H1 (cell line): ENCODE measurements around the gene CAPN10. TPM values are rescaled to one million over a fixed set of nuclear protein-coding genes. Genes with fewer than 3 reads are reported as not detected.

Experiments
- CTCF ChIA-PET: fragments of 300-600 bp; sonication (Branson Sonifier 250); formaldehyde crosslinking; loops from one replicate; lab custom pipeline; 2021; ENCODE audit not compliant: partially characterized antibody; lab: Charles Lee
- POLR2A ChIA-PET: fragments of 300-600 bp; sonication (Branson Sonifier 250); formaldehyde crosslinking; loops from one replicate; lab custom pipeline; 2021; ENCODE audit warnings: inconsistent platforms; ENCODE audit not compliant: partially characterized antibody; lab: Charles Lee
- DNase-seq, 2 experiments: peaks; one replicate each; pipeline versions ENCODE4 v3.0.0 to v3.0.0-alpha.2; 2010 to 2022; ENCODE audit warnings: low spot score in 2 of 2, low read depth in 1 of 2, mixed read lengths in 1 of 2
- FAIRE-seq: peaks from 2 replicates; lab custom pipeline; 2011; peaks lifted over from hg19 to GRCh38; lab: Jason Lieb, UNC
- H2AFZ ChIP-seq: 2 replicates; pipeline ENCODE4 v1.8.1; 2012; ENCODE audit warnings: low read length, inconsistent platforms
- H2AK5ac ChIP-seq: 2 replicates; pipeline ENCODE4 v1.6.1; 2013; ENCODE audit warnings: low read depth, low read length
- H2BK120ac ChIP-seq: replicated peaks from 2 replicates; pipeline ENCODE3; 2013; ENCODE audit warnings: low read depth, low read length, inconsistent platforms
- H2BK12ac ChIP-seq: 2 replicates; pipeline ENCODE4 v1.6.1; 2013; ENCODE audit warnings: low read depth, low read length
- H2BK15ac ChIP-seq: 2 replicates; pipeline ENCODE4 v1.6.1; 2013; ENCODE audit warnings: low read length
- H2BK20ac ChIP-seq: 2 replicates; pipeline ENCODE4 v1.6.1; 2013; ENCODE audit warnings: low read length
- H2BK5ac ChIP-seq: 2 replicates; pipeline ENCODE4 v1.6.1; 2013; ENCODE audit warnings: low read depth, low read length
- H3K14ac ChIP-seq: 2 replicates; pipeline ENCODE4 v1.6.1; 2013; ENCODE audit warnings: inconsistent platforms; ENCODE audit not compliant: insufficient read length
- H3K18ac ChIP-seq: 2 replicates; pipeline ENCODE4 v1.6.1; 2013; ENCODE audit warnings: low read length; ENCODE audit errors: extremely low read depth
- H3K23ac ChIP-seq: 2 replicates; pipeline ENCODE4 v1.6.1; 2013; ENCODE audit warnings: inconsistent platforms; ENCODE audit not compliant: insufficient read length
- H3K23me2 ChIP-seq: 2 replicates; pipeline ENCODE4 v1.6.1; 2013; ENCODE audit warnings: low read depth, low read length
- H3K27ac ChIP-seq: 2 replicates; pipeline ENCODE4 v1.6.1; 2011; ENCODE audit warnings: low read depth, low read length, inconsistent platforms
- H3K27me3 ChIP-seq, 4 experiments: replicated peaks in 1 of 4; 1 replicate in 1 of 4; 2 replicates in 3 of 4; pipeline versions ENCODE4 v1.6.1 to v1.8.1; 2011 to 2013; ENCODE audit warnings: low read length in 3 of 4, mild to moderate bottlenecking in 3 of 4, inconsistent platforms in 2 of 4, mixed read lengths in 2 of 4, moderate library complexity in 1 of 4; ENCODE audit not compliant: control insufficient read depth in 3 of 4, insufficient read depth in 3 of 4; ENCODE audit errors: extremely low read depth in 1 of 4
- H3K36me3 ChIP-seq, 4 experiments: 2 replicates each; pipeline versions ENCODE4 v1.6.1 to v1.8.1; 2011 to 2013; ENCODE audit warnings: mild to moderate bottlenecking in 4 of 4, low read length in 3 of 4, moderate library complexity in 2 of 4, control low read depth in 1 of 4, inconsistent platforms in 1 of 4; ENCODE audit not compliant: insufficient read depth in 4 of 4, control insufficient read depth in 2 of 4
- H3K4ac ChIP-seq: replicated peaks from 2 replicates; pipeline ENCODE3; 2013; ENCODE audit warnings: low read length, low read depth, mixed read lengths, inconsistent platforms; ENCODE audit not compliant: insufficient read length
- H3K4me1 ChIP-seq, 4 experiments: replicated peaks in 1 of 4; 1 replicate in 1 of 4; 2 replicates in 3 of 4; pipeline versions ENCODE4 v1.6.1 to v1.8.1; 2011 to 2013; ENCODE audit warnings: low read length in 3 of 4, inconsistent platforms in 2 of 4, mixed read lengths in 1 of 4; ENCODE audit not compliant: insufficient read depth in 4 of 4, control insufficient read depth in 3 of 4
- H3K4me2 ChIP-seq, 2 experiments: 2 replicates each; pipeline versions ENCODE4 v1.6.1 to v1.8.1; 2011 to 2013; ENCODE audit warnings: low read depth in 2 of 2, low read length in 2 of 2, control low read depth in 1 of 2, inconsistent platforms in 1 of 2, mild to moderate bottlenecking in 1 of 2; ENCODE audit not compliant: insufficient read depth in 1 of 2
- H3K4me3 ChIP-seq, 4 experiments: fragments of 200-600, 300-600 bp in 1 of 4; sonication (generic), shearing (Covaris generic), sonication (Bioruptor Twin) in 1 of 4; 2 replicates each; pipeline versions ENCODE4 v1.5.1 to v1.8.1; 2011 to 2016; ENCODE audit warnings: low read length in 4 of 4, low read depth in 3 of 4, control low read depth in 2 of 4, inconsistent platforms in 2 of 4, mild to moderate bottlenecking in 2 of 4, mixed read lengths in 1 of 4, moderate library complexity in 1 of 4; ENCODE audit not compliant: insufficient read depth in 2 of 4; ENCODE audit errors: extremely low read depth in 1 of 4
- H3K56ac ChIP-seq: replicated peaks from 2 replicates; pipeline ENCODE3; 2013; ENCODE audit warnings: low read depth, mild to moderate bottlenecking, mixed read lengths, low read length, inconsistent platforms; ENCODE audit not compliant: insufficient read length
- H3K79me1 ChIP-seq: 2 replicates; pipeline ENCODE4 v1.6.1; 2013; ENCODE audit warnings: low read depth, low read length, control low read depth
- H3K79me2 ChIP-seq, 2 experiments: 2 replicates each; pipeline versions ENCODE4 v1.6.1 to v1.8.1; 2012 to 2013; ENCODE audit warnings: low read length in 2 of 2, mild to moderate bottlenecking in 2 of 2, inconsistent platforms in 1 of 2; ENCODE audit not compliant: insufficient read depth in 2 of 2, control insufficient read depth in 1 of 2
- H3K9ac ChIP-seq, 4 experiments: replicated peaks in 1 of 4; 1 replicate in 1 of 4; 2 replicates in 3 of 4; pipeline versions ENCODE4 v1.6.1 to v1.8.1; 2011 to 2013; ENCODE audit warnings: low read depth in 3 of 4, low read length in 3 of 4, control low read depth in 2 of 4, mild to moderate bottlenecking in 2 of 4, moderate library complexity in 2 of 4, inconsistent platforms in 1 of 4; ENCODE audit errors: extremely low read depth in 1 of 4
- H3K9me3 ChIP-seq, 2 experiments: 2 replicates each; pipeline versions ENCODE4 v1.6.1 to v1.8.1; 2012 to 2013; ENCODE audit warnings: mild to moderate bottlenecking in 2 of 2, moderate library complexity in 2 of 2, control low read depth in 1 of 2, inconsistent platforms in 1 of 2, low read depth in 1 of 2, low read length in 1 of 2, mixed read lengths in 1 of 2; ENCODE audit not compliant: insufficient read depth in 2 of 2
- H4K20me1 ChIP-seq, 2 experiments: replicated peaks in 1 of 2; 2 replicates each; pipeline versions ENCODE3 to v1.8.1; 2011 to 2013; ENCODE audit warnings: inconsistent platforms in 2 of 2, low read length in 2 of 2, mild to moderate bottlenecking in 1 of 2; ENCODE audit not compliant: insufficient read depth in 2 of 2, control insufficient read depth in 1 of 2
- H4K5ac ChIP-seq: 2 replicates; pipeline ENCODE4 v1.6.1; 2013; ENCODE audit warnings: low read length, low read depth, mixed read lengths, inconsistent platforms; ENCODE audit not compliant: insufficient read length
- H4K8ac ChIP-seq: 2 replicates; pipeline ENCODE4 v1.8.0; 2013; ENCODE audit warnings: mild to moderate bottlenecking, moderate library complexity, low read length, inconsistent platforms; ENCODE audit not compliant: insufficient read depth; ENCODE audit errors: extremely low read depth
- H4K91ac ChIP-seq: replicated peaks from 2 replicates; pipeline ENCODE3; 2013; ENCODE audit warnings: low read length, mixed read lengths, inconsistent platforms; ENCODE audit not compliant: insufficient read length
- E2F6 ChIP-seq: IDR thresholded peaks from 2 replicates; pipeline ENCODE4 v1.6.1; 2012; ENCODE audit warnings: inconsistent platforms
- PHF8 ChIP-seq: fragments of 200-600 bp; sonication (generic); conservative IDR thresholded peaks from 2 replicates; pipeline ENCODE4 v1.7.1; 2012; ENCODE audit warnings: low read depth, mild to moderate bottlenecking, inconsistent platforms, low read length, moderate library complexity
- SIN3A ChIP-seq, 2 experiments: IDR thresholded peaks in 1 of 2; conservative IDR thresholded peaks in 1 of 2; 2 replicates each; pipeline ENCODE4 v1.6.1; 2011 to 2012; ENCODE audit warnings: low read length in 2 of 2, improper control_type of control experiment in 1 of 2, low read depth in 1 of 2, mild to moderate bottlenecking in 1 of 2
- SRF ChIP-seq: IDR thresholded peaks from 2 replicates; pipeline ENCODE4 v1.6.1; 2011; ENCODE audit warnings: mild to moderate bottlenecking, low read depth, low read length, moderate library complexity
- TCF12 ChIP-seq: IDR thresholded peaks from 2 replicates; pipeline ENCODE4 v1.6.1; 2011; ENCODE audit warnings: low read depth, mild to moderate bottlenecking, low read length
- WGBS, 2 experiments: shearing (Covaris generic) in 1 of 2; methylation state at CpG; one replicate each; pipeline versions ENCODE4 v1.1.6 to v1.1.7; 2013 to 2015; ENCODE audit warnings: low lambda C conversion rate in 2 of 2, mixed read lengths in 2 of 2, inconsistent platforms in 1 of 2, low coverage in 1 of 2, missing lambda C conversion rate in 1 of 2; ENCODE audit not compliant: insufficient replicate concordance in 2 of 2, insufficient coverage in 1 of 2, insufficient read length in 1 of 2; ENCODE audit errors: extremely low coverage in 1 of 2, missing lambda C conversion rate in 1 of 2; 5-methylcytosine and 5-hydroxymethylcytosine counted together
- polyA plus RNA-seq, 7 experiments: library from polyadenylated mRNA; depleted of rRNA in 3 of 7; stranded (reverse) in 5 of 7; unstranded in 2 of 7; fragments of >200 nt in 5 of 7; fragments of 200-250 nt in 2 of 7; gene quantifications; 1 replicate in 5 of 7; 2 replicates in 1 of 7; 4 replicates in 1 of 7; pipeline versions ENCODE4 v1.2.1 to v1.2.3, GENCODE V29; 2011 to 2013; ENCODE audit warnings: missing spikeins in 2 of 7, mixed read lengths in 2 of 7
- total RNA-seq: library from RNA; stranded (reverse); fragmentation: NEBNext Ultra II Directional; extraction: Animal tissue kit (Norgen Biotek cat#: 25700); gene quantifications from 2 replicates; pipeline ENCODE4 v1.2.1, GENCODE V29; 2021

CAPN10 gene
- total and polyA plus RNA-seq, 2 of the 8 experiments (the other 6 are each of a cell fraction or from before 2014, with no cell fraction given), result 30.7 to 39.8 TPM

DNA sequence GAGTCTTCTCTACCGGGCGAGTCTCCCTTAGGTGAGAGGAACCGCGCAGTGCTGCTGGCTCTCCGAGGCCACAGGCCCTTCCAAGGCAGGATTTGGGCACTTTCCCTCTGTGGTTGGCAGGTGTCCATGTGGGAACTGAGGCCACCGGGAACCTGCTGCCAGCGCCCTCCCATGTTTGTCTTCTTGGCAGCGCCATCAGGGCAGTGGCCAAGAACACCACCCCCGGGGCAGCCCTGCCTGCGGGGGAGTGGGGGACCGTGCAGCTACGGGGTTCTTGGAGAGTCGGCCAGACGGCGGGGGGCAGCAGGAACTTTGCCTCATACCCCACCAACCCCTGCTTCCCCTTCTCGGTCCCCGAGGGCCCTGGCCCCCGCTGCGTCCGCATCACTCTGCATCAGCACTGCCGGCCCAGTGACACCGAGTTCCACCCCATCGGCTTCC, 10.0 kb downstream of the CAPN10 start:
- no peak overlapping the region for H3K27ac ChIP-seq
- no peak overlapping the region for H2AK5ac ChIP-seq
- H2BK5ac ChIP-seq, result no peak overlapping the region
- H3K9ac ChIP-seq, result no peak overlapping the region
- H3K4me1 ChIP-seq, result no peaks in the 10 kb centered on the region
- peaks cover 4% of the 10 kb centered on the region for H3K79me1 ChIP-seq
- no peak overlapping the region for H3K56ac ChIP-seq
- DNase-seq (no peak), FAIRE-seq (no peak)
- H4K91ac ChIP-seq, result no peak overlapping the region
- no peak overlapping the region for H2BK15ac ChIP-seq
- H3K23me2 ChIP-seq, result no peaks in the 10 kb centered on the region
- peaks cover 0 to 12% (median 6%) of the 10 kb centered on the region in 4 experiments; a peak in 5 of 8 replicates for H3K36me3 ChIP-seq
- H3K23ac ChIP-seq, result no peak overlapping the region
- no peak overlapping the region for H3K4me2 ChIP-seq
- H3K4me3 ChIP-seq, result no peak overlapping the region
- H2BK20ac ChIP-seq, result no peak overlapping the region
- no peak overlapping the region for H3K14ac ChIP-seq
- no peak for TF ChIP-seq PHF8
- TF ChIP-seq TCF12, result no peak
- TF ChIP-seq SRF, result no peak
- no peak for TF ChIP-seq E2F6
- no peak for TF ChIP-seq SIN3A (conservative IDR thresholded peaks at IDR 0.05 in 1 of 2, IDR thresholded peaks at IDR 0.05 in 1 of 2; ENCODE audit: low read depth in 1 of 2, low read length in 2 of 2)
- no peaks in the 10 kb centered on the region for H3K9me3 ChIP-seq
- H4K20me1 ChIP-seq, result peaks cover 3 to 13% of the 10 kb centered on the region in 2 experiments
- ChIA-PET CTCF (interaction anchor here (0.6 to 3.5 kb wide), 7 partner anchors 7 to 95 kb away, joined by 3 to 17 read pairs (median 3); partner anchors contain the start of genes AQP12A and CAPN10), POLR2A (no interaction called here)
- H3K79me2 ChIP-seq, result peaks cover 0 to 2% of the 10 kb centered on the region in 2 experiments; a peak in 1 of 4 replicates
- H4K8ac ChIP-seq, result no peak overlapping the region
- no peak overlapping the region for H2BK12ac ChIP-seq
- H3K27me3 ChIP-seq, result no peaks in the 10 kb centered on the region
- no peak overlapping the region for H2BK120ac ChIP-seq
- 90% methylated on average over 15 of the region's 23 CpGs; no CpG with 5 or more reads in 1 of the 2 experiments for WGBS, 2 experiments
- no peak overlapping the region for H4K5ac ChIP-seq
- no peak overlapping the region for H3K4ac ChIP-seq
- no peak overlapping the region for H3K18ac ChIP-seq
- H2AFZ ChIP-seq, result no peak overlapping the region
